ENCODE measurements around the gene SH2B3. TPM values are rescaled to one million over a fixed set of nuclear protein-coding genes. Genes with fewer than 3 reads are reported as not detected.

Gene SH2B3
- total and polyA plus RNA-seq, 8 donors, result 2.5 to 21.7 (median 8.8) TPM

GRCh38 chr12:111404362-111405148, 1.2 kb upstream of the SH2B3 start:
- WGBS, 5 donors, result 31 to 36% (median 35%) methylated on average over 19 to 21 of the region's 21 CpGs
- peaks cover 48 to 66% (median 62%) of the 10 kb centered on the region in 4 donors for H3K4me1 ChIP-seq
- intact Hi-C loops (cut with DNase I; ENCODE audit: low total_unique reads), result no loop called here

GRCh38 chr12:111405149-111405858, 419 bp upstream of the SH2B3 start:
- TF ChIP-seq EP300 (IDR thresholded peaks at IDR 0.05) (no peak), POLR2A (IDR thresholded peaks at IDR 0.05) (no peak), POLR2AphosphoS5 (IDR thresholded peaks at IDR 0.05) (peak in 1 of 3 donors; percentile 44), CTCF (IDR thresholded peaks at IDR 0.05) (peak in 5 of 7 experiments; percentile 28 to 78 (median 50))
- peak overlapping the region; percentile 79 to 83 (median 82) for H3K4me3 ChIP-seq
- H3K9me3 ChIP-seq, result no peaks in the 10 kb centered on the region
- no peaks in the 10 kb centered on the region for H3K36me3 ChIP-seq
- peak; percentile 97 for DNase-seq
- intact Hi-C loops (cut with DNase I; ENCODE audit: low total_unique reads), result no loop called here
- no peaks in the 10 kb centered on the region for H3K27me3 ChIP-seq
- 1 to 5% (median 2%) methylated on average over 25 to 59 of the region's 59 CpGs for WGBS, 5 donors
- H3K27ac ChIP-seq, result peak overlapping the region; percentile 73 to 90 (median 87)
- peaks cover 56 to 73% (median 70%) of the 10 kb centered on the region in 4 donors for H3K4me1 ChIP-seq

More at GRCh38 chr12:111404362-111405148, 1.2 kb upstream of the SH2B3 start:
- peak in 1 of 2 donors; percentile 74 for DNase-seq
- no peaks in the 10 kb centered on the region for H3K36me3 ChIP-seq
- peak overlapping the region; percentile 79 to 83 (median 82) for H3K4me3 ChIP-seq
- peak overlapping the region; percentile 73 to 90 (median 87) for H3K27ac ChIP-seq
- H3K9me3 ChIP-seq, result no peaks in the 10 kb centered on the region
- TF ChIP-seq EP300 (IDR thresholded peaks at IDR 0.05), result no peak
- TF ChIP-seq CTCF (IDR thresholded peaks at IDR 0.05), result no peak
- no peak for TF ChIP-seq POLR2A (IDR thresholded peaks at IDR 0.05)
- no peak for TF ChIP-seq POLR2AphosphoS5 (IDR thresholded peaks at IDR 0.05)
- H3K27me3 ChIP-seq, result no peaks in the 10 kb centered on the region

- TF ChIP-seq EP300 (IDR thresholded peaks at IDR 0.05), result no peak
- no peak for TF ChIP-seq POLR2A (IDR thresholded peaks at IDR 0.05)
- no peak for TF ChIP-seq CTCF (IDR thresholded peaks at IDR 0.05)
- no peak for TF ChIP-seq POLR2AphosphoS5 (IDR thresholded peaks at IDR 0.05)
- no peaks in the 10 kb centered on the region for H3K27me3 ChIP-seq
- peak overlapping the region; percentile 79 to 83 (median 82) for H3K4me3 ChIP-seq
- intact Hi-C loops (cut with DNase I; ENCODE audit: low total_unique reads), result no loop called here
- no peaks in the 10 kb centered on the region for H3K36me3 ChIP-seq
- H3K9me3 ChIP-seq, result no peaks in the 10 kb centered on the region
- WGBS, 5 donors, result 21 to 37% (median 35%) methylated on average over 25 to 34 of the region's 34 CpGs
- peaks cover 62 to 86% (median 83%) of the 10 kb centered on the region in 4 donors for H3K4me1 ChIP-seq
- peak in 1 of 2 donors; percentile 60 for DNase-seq
- peak overlapping the region; percentile 74 to 90 (median 87) for H3K27ac ChIP-seq
Observed at GRCh38 chr12:111406474-111407376, 1.0 kb downstream of the SH2B3 start.
